ENCODE measurements around the gene MTUS2.

DNA sequence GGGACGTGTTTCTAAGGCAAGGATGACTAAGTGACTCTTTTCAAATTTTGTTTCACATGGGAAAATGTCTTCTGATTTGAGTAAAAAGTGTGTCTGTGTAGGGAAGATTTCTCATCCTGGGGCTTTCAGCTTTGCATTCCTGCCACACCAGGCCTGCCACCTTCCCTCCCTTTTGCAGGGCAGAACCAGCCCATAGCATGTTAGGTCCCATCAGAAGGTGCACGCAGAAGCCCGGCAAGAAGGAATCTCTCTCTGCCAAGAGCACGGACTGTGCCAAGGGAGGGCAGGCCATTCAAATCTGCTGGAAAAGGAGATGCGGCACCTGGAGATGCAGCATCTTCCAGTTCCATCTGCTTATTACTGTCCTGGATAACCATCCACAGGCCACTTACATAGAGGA lies 563.3 kb downstream of the MTUS2 start:
- TF ChIP-seq, protein P1, sequence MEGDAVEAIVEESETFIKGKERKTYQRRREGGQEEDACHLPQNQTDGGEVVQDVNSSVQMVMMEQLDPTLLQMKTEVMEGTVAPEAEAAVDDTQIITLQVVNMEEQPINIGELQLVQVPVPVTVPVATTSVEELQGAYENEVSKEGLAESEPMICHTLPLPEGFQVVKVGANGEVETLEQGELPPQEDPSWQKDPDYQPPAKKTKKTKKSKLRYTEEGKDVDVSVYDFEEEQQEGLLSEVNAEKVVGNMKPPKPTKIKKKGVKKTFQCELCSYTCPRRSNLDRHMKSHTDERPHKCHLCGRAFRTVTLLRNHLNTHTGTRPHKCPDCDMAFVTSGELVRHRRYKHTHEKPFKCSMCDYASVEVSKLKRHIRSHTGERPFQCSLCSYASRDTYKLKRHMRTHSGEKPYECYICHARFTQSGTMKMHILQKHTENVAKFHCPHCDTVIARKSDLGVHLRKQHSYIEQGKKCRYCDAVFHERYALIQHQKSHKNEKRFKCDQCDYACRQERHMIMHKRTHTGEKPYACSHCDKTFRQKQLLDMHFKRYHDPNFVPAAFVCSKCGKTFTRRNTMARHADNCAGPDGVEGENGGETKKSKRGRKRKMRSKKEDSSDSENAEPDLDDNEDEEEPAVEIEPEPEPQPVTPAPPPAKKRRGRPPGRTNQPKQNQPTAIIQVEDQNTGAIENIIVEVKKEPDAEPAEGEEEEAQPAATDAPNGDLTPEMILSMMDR (IDR thresholded peaks at IDR 0.05): no peak
- TF ChIP-seq POLR2A (IDR thresholded peaks at IDR 0.05): no peak

Data from stomach (tissue), 4 donors.